CD4-positive, alpha-beta T cell treated with Interleukin-6 at 100 ng/mL for 8 hours (primary cell): ENCODE measurements around the gene HERC2.
"Not testable (repeated sequence)": the region's sequence is repeated elsewhere in the genome, so short reads cannot be mapped to it uniquely, and the experiment has no call there.

Experiments
- DNase-seq: peaks from one replicate; pipeline ENCODE4 v3.0.0-alpha.2; 2020; ENCODE audit warnings: mixed read lengths, low spot score

The HERC2 gene

DNA sequence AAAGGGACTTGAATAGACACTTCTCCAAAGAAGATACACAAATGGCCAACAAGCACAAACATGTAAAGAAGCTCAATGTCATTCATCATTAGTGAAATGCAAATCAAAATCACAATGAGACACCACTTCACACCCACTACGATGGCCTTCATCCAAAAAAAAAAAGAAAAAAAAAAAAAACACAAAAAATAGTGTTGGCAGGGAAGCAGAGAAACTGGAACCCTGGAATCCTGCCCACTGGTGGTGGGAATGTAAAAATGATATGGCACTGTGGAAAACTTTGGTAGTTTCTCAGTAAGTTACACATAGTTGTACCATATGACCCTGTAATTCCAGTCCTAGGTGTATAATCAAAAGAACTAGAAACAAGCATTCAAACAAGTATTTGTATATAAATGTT, 94.7 kb downstream of the HERC2 start:
- not testable (repeated sequence) for DNase-seq

- not testable (repeated sequence) for DNase-seq
Observed at GRCh38 chr15:28222612-28223011, 99.4 kb downstream of the HERC2 start.

DNA sequence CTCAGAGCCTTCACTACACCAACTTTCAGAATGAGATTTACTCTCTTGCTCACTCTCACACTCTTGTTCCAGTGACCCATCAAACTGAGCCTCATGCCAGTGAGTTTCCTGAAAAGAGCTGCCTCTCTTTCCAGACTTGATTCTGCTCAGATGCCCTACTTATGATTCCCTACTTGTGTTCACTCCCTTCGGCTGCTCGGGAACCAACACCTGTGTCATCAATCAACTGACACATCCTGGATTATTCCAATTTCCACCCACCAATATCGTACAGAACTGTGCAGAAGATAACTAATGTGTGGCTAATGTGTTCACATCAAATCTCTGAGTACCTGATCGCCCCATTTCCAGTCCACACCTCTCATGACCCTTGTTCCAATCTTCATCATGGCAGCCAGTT, 100.3 kb downstream of the HERC2 start:
- not testable (repeated sequence) for DNase-seq

DNA sequence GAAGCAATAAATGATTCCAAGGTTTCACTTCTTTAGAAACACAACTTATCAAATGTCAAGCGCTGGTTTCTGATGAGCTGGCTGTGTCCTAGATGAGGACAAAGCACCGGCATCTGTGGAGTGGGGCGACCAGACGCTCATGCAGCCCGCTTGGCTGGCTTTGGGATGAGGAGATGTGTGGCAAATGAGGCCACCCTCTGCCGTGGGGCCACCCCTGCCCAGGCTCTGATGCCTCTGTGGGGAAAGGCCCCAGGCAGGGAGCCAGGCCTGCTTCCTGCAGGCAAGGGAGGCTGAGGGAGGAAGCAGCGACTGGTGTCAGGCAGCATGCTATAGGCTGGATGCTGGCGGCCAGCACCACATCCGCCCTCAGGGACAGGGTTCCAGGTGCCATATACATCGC, 102.9 kb downstream of the HERC2 start:
- no peak for DNase-seq

DNA sequence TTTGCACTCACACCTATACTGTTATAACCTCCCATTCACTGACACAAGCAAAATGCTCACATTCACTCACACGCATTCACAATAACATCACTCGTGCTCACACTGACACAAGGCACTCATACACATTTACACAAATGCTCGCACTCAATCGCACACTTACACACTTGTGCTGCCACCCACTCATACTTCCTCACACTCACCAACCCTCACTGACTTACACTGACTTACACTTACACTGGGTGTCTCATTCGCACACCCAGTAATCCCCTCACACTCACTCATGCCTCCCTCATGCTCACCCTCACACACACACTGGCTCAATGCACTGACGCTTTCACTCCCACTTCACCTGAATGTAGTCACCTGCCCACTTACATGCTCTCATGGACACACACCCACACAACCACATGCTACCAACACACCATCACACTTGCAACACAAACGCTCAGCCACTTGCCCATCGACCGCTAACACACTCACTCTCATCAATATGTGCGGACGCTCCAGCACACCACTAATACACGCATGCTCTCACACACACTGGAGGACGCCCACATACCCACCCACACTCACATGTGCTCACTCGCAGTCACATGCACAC, 104.9 kb downstream of the HERC2 start:
- DNase-seq, result not testable (repeated sequence)

GRCh38 chr15:28215521-28215920, 106.5 kb downstream of the HERC2 start:
- DNase-seq, result not testable (repeated sequence)

DNA sequence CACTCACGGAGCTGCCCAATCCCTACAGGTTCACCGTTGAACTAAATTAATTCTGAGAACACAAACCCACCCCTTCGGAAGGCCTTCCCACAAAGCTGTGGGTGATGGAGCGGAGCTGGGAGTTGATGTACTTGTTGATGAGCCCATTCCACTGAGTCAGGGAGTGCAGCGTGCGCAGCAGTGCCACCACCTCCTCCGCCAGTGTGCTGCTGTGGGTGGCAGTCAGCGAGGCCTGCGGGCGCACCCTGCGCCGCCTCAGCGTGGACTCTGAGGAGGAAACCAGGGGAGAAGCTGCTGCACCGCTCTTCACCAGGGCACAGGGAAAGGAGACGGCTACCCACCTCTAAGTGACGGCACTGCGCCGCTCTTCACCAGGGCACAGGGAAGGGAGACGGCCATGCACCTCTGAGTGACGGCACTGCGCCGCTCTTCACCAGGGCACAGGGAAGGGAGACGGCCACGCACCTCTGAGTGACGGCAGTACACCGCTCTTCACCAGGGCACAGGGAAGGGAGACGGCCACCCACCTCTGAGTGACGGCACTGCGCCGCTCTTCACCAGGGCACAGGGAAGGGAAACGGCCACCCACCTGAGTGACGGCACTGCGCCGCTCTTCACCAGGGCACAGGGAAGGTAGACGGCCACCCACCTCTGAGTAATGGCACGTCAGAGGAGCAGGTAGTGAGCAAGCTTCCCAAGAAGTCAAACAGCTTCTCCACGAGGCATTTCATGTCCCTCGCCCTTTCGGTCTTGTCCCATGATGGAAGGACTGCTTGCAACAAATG, 107.8 kb downstream of the HERC2 start:
- DNase-seq, result not testable (repeated sequence)

DNA sequence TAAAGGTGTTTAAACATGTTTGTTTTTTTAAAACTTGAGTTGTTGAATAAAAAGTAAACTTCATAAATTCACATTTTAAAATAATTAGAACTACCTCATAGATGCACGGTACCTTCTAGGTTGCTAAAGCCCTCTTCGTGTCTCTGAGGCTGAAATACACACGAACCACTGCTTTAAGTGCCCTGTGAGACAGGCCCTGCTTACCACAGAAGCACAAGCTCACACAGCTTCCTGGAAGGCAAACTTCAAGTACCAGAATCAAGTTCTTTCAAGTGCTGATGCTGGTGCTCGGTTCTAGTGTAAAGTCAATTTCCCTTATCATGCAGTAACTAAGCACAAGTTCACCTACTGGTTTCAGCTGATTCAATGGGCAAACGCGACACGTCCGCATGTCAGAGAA, 108.6 kb downstream of the HERC2 start:
- not testable (repeated sequence) for DNase-seq

DNA sequence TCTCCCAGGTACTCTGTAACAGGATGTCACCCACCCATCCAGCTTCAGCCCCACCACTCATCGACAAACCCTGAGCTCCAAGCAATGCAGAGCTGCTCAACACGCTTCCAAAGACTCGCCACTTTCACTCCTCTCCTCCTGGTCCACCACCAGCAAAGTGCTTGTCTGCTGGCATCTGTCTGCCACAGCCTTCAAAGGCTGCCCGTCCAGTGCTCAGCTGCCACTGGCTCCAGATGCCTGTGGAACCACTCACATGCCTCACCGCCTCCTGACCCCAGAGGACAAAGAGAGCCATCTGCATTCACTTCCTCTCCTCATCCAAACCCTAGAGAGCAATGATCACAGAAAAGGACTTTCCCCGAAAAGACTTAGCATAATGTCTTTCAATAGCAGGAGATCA, 113.4 kb downstream of the HERC2 start:
- DNase-seq, result no peak

DNA sequence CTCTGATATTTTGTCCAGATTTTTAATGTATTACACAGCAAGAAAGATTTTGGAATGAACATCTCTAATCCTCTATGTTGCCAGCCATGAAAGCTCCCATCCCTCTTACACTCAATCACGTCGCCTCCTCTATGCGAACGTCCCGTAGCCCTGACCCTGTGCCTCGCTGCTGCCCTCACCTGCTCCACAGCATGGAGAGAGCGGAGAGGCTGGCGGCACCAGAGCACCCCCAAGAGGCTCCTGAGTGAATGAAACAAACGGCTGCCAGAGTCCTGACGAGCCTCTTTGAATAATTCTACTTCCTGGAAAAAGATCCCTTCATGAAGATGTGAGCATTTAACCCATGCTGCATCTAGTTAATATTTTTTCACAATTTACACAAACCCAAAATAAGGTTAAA, 116.3 kb downstream of the HERC2 start:
- DNase-seq, result not testable (repeated sequence)

DNA sequence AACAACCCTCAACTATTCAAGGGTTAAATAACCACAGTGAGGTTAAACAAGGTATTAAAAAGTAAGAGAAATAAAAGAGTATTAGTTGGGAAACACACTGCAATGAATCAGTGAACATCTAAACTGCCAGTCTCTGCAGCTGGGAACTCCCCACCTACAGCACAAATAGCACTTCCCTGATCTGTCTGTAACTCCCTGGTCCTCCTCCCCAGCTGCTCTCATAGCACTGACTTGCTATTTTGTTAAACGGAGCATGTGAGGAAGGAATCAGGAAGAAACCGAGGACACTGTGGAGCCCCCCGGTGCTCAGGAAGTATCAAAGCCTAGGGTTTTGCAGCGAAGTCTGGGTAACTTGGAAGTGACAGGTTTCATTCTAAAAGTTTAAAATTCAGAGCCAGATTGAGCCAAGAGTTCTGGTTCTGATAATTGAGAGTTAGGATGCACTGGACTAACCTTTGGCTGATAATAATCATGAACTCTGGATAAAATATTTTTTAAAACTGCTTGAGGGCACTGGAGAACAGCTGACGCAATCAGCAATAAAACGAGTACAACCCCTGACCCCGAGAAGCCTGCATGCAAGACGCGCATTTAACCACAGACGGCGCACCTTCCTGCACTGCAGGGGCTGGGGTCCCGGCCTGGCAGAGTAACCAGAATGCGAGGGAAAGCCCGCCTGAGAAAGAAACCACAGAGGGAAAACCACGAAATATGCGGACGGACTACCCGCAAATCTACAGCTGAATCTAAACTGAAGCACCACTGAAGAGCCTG, 118.7 kb downstream of the HERC2 start:
- DNase-seq, result not testable (repeated sequence)

DNA sequence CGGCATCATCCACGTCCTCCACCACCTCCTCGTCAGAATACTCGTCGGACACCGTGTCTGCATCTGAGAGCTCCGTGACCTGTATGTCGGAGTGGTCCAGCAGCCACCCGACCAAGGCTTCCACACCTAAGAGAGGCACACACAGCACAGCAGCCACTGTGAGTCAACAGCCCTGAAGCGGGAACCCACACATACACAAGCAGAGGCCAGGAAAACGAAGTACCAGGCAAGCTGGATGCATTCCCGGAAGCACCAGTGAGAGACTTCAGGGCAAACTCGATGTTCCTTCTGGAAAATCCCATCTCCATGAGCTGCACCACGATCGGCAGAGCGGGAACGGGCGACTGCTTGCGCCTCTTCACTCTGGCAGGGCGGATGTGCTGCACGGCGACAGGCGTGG, 119.9 kb downstream of the HERC2 start:
- not testable (repeated sequence) for DNase-seq

GRCh38 chr15:28198215-28198614, 123.8 kb downstream of the HERC2 start:
- DNase-seq, result not testable (repeated sequence)

GRCh38 chr15:28197694-28198093, 124.3 kb downstream of the HERC2 start:
- not testable (repeated sequence) for DNase-seq

DNA sequence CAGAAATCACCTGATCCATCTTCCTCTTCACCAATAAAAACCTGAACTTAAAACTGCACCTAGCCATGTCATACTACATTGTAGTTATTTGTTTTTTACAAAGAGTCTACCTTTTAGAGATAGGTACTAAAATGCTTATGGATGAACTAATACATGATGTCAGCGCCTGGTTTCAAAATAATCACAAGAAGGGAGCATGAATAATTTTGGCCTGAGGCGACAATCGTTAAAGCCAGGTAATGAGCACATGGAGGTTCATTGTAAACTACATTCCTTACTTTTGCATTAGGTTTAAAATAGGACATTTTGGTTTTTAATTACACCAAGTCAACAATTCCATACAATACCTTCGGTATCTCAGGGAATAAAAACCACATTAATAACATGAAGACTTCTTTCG, 125.4 kb downstream of the HERC2 start:
- not testable (repeated sequence) for DNase-seq

GRCh38 chr15:28192772-28193171, 129.2 kb downstream of the HERC2 start:
- DNase-seq, result no peak

DNA sequence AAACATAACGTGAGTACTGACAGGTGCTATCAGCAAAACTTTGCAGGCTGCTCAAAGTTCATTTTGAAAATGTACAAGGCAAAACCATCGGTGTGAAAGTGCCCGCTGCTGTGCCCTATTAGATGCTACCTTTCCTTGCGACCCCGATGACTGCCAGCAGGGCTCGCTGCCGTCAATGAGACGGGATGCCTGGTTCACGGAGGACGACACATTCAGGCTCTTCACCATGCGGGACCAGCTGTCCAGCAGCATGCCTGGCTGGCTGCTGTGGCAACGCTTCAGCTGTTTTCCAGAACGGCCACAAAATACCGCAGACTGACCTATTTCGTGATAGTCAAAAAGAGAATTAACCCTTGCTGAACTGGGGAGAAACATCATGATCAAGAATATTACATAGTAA, 130.1 kb downstream of the HERC2 start:
- DNase-seq, result no peak

DNA sequence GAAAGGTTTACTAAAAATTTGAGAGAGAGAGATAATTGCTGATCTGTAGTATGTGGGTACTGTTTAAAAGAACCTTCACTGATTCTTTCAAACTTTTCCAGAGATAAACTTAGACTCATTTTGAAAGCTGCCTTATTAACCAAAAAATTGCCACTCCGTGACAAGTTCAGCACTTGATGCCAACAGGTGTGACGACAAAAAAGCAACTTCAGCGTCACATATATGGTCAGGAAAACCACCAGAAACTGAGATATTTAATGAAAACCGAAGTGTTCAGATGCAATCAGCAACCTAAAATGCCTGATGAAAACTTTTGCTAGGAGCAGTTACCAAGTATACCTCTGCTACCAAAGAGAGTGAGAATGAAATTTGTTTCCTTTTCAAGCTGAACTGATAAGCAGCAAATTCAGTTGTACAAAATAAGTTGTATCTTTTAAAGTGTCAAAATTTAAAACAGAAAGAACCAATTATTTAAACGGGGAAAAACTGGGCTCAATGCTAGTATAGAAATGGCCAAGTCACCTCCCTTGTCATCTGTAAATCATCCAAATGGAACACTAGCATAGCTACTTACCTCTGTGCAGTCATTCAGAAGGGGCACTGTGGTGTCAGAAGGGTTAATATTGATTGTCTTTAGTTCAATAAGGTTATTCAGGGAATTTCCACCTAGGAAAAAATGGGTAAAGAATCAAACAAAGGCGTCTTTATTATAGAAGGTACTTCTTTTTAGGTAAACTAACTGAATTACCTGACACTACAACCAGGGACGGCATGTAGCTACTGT, 131.4 kb downstream of the HERC2 start:
- DNase-seq, result no peak

DNA sequence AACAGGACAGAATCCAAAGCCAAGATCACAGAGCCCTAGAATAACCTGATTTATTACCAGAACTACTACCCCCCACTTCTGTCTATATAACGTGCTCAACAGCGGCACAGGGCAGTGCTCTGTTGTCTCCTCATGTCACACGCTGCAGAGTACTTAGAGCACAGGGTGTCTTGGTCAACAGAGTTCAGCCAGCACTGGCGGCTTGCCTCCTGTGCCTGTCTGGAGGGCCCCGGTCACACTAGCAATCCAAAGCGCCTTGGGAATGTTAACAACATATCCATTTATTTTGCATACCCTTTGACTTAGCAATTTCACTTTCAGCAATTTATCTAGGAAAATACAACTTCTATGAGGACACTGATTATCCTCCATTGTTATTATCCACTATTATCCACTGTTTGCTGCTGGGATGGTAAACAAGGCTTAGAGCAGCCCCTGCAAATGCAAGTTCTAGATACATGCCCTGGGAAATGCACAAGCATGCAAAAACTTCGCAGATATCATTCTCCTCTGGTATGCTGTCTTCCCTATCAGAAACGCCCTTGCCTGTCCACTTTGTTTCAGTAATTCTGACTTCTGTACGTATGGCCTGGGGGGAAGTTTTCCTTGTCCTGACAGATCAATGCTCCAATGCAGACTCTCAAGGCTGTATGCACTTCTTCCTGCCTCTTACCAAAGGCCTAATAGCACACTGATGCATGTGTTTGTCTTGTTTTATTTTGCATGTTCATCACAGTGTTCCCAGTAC, 136.7 kb downstream of the HERC2 start:
- no peak for DNase-seq

GRCh38 chr15:28184166-28184565, 137.8 kb downstream of the HERC2 start:
- no peak for DNase-seq

- no peak for DNase-seq
Observed at GRCh38 chr15:28182731-28183130, 139.2 kb downstream of the HERC2 start.
